Psoas muscle (tissue), 8 donors: Measurements from ENCODE around the gene TBC1D21. TPM values are rescaled to one million over a fixed set of nuclear protein-coding genes. Genes with fewer than 3 reads are reported as not detected.

Source experiments
- ATAC-seq, 4 donors: fragments of 200-7000 bp; cut with Tn5 transposase; one replicate each; pipeline ENCODE4 v1.9.1; 2020; ENCODE audit warnings: moderate library complexity in 3 of 4, mild to moderate bottlenecking in 2 of 4
- DNase-seq, 2 donors: peaks; one replicate each; pipeline ENCODE4 v3.0.0-alpha.2; 2020
- H3K27ac ChIP-seq: fragments of 200-600 bp; one replicate; pipeline ENCODE4 v1.8.0; 2022
- H3K27me3 ChIP-seq, 3 donors: fragments of 200-600 bp in 1 of 3; one replicate each; pipeline versions ENCODE4 v1.6.1 to v1.8.0; 2013 to 2022; ENCODE audit warnings: low read length in 2 of 3, mild to moderate bottlenecking in 2 of 3, moderate library complexity in 1 of 3; ENCODE audit not compliant: insufficient read depth in 3 of 3
- H3K36me3 ChIP-seq, 2 donors: fragments of 200-600 bp in 1 of 2; one replicate each; pipeline versions ENCODE4 v1.6.1 to v1.8.0; 2013 to 2022; ENCODE audit warnings: low read depth in 1 of 2, mild to moderate bottlenecking in 1 of 2, moderate library complexity in 1 of 2; ENCODE audit not compliant: insufficient read depth in 1 of 2
- H3K4me1 ChIP-seq: fragments of 200-600 bp; one replicate; pipeline ENCODE4 v1.8.0; 2022
- H3K4me3 ChIP-seq: fragments of 200-600 bp; one replicate; pipeline ENCODE4 v1.8.0; 2022; ENCODE audit warnings: mild to moderate bottlenecking
- H3K9me3 ChIP-seq: fragments of 200-600 bp; one replicate; pipeline ENCODE4 v1.8.0; 2022
- CTCF ChIP-seq: fragments of 200-600 bp; IDR thresholded peaks from one replicate; pipeline ENCODE4 v1.8.0; 2022; ENCODE audit warnings: antibody characterized with exemption
- WGBS, 3 donors: extraction: QIAGEN DNeasy Blood & Tissue Kit; methylation state at CpG; one replicate each; pipeline versions ENCODE4 v1.1.6 to v1.1.7; 2013; 5-methylcytosine and 5-hydroxymethylcytosine counted together
- intact Hi-C, 2 donors: fragments of 100-400 bp; cut with DNase I; formaldehyde crosslinking; loops; one replicate each; pipeline versions ENCODE4 v1.11.0 to v1.14.2; 2022
- polyA plus RNA-seq, 3 donors: library from polyadenylated mRNA; stranded (reverse); fragments of 200-250 nt; gene quantifications; one replicate each; pipeline ENCODE4 v1.2.3, GENCODE V29; 2013
- total RNA-seq, 4 donors: library from RNA; stranded (reverse); fragmentation: NEBNext Ultra II Directional in 2 of 4; extraction: Animal tissue kit (Norgen Biotek cat#: 25700) in 2 of 4; gene quantifications; one replicate each; pipeline versions ENCODE4 v1.2.1 to v1.2.4, GENCODE V29; 2021 to 2023
- donor health status: healthy with polysubstance abuse.
- donor health status: DM: no; HTN: no; CAD: no; lungs with moderate emphysema.
- donor health status: Bipolar disorder and iron deficiency.
- donor health status: healthy.
- donor health status: DM: yes; HTN: yes; CAD: no.
- donor health status: DM: no; HTN: no; CAD: no.
- donor health status: DM: no; HTN: no; CAD: no.
- donor health status: DM: yes; HTN: yes; CAD: no.

The TBC1D21 gene
- total and polyA plus RNA-seq, 7 donors, result not detected

GRCh38 chr15:73904026-73904815, 30.9 kb downstream of the TBC1D21 start:
- no peaks in the 10 kb centered on the region for H3K9me3 ChIP-seq
- no peak overlapping the region for H3K4me3 ChIP-seq
- no peaks in the 10 kb centered on the region for H3K27me3 ChIP-seq
- DNase-seq (peak in 1 of 2 donors; percentile 19), ATAC-seq (no peak)
- TF ChIP-seq CTCF, result no peak
- WGBS, 3 donors, result 86 to 91% (median 86%) methylated on average over 9 of the region's 9 CpGs
- no peaks in the 10 kb centered on the region for H3K4me1 ChIP-seq
- H3K27ac ChIP-seq, result no peak overlapping the region
- no peaks in the 10 kb centered on the region for H3K36me3 ChIP-seq
- intact Hi-C loops, result loop anchor here in 1 of 2 donors (10.0 kb wide), 1 partner anchor 189 kb away; no protein-coding TSS in a partner anchor

GRCh38 chr15:73905225-73905827, 32.0 kb downstream of the TBC1D21 start:
- Histone ChIP-seq H3K9me3 (no peaks in the 10 kb centered on the region), H3K27me3 (no peaks in the 10 kb centered on the region), H3K4me3 (no peak overlapping the region), H3K4me1 (no peaks in the 10 kb centered on the region), H3K36me3 (no peaks in the 10 kb centered on the region), H3K27ac (no peak overlapping the region)
- intact Hi-C loops, result loop anchor here (5.0 to 10.0 kb wide), 2 partner anchors 108 to 191 kb away; no protein-coding TSS in a partner anchor
- 88 to 97% (median 93%) methylated on average over 3 of the region's 3 CpGs for WGBS, 3 donors
- no peak for TF ChIP-seq CTCF
- no peak for DNase-seq
- ATAC-seq, result no peak

GRCh38 chr15:73906346-73907034, 33.1 kb downstream of the TBC1D21 start:
- WGBS, 3 donors, result 74 to 90% (median 82%) methylated on average over 4 of the region's 4 CpGs
- peak in 1 of 2 donors; percentile 14 for DNase-seq
- H3K27me3 ChIP-seq, result peaks cover 0 to 2% (median 0%) of the 10 kb centered on the region in 3 donors
- intact Hi-C loops, result loop anchor here (5.0 to 10.0 kb wide), 2 partner anchors 109 to 192 kb away; no protein-coding TSS in a partner anchor
- H3K4me3 ChIP-seq, result no peak overlapping the region
- no peak for ATAC-seq
- no peaks in the 10 kb centered on the region for H3K36me3 ChIP-seq
- H3K9me3 ChIP-seq, result no peaks in the 10 kb centered on the region
- H3K27ac ChIP-seq, result no peak overlapping the region
- H3K4me1 ChIP-seq, result no peaks in the 10 kb centered on the region
- no peak for TF ChIP-seq CTCF

- Histone ChIP-seq H3K36me3 (no peaks in the 10 kb centered on the region), H3K27me3 (peaks cover 0 to 2% (median 0%) of the 10 kb centered on the region in 3 donors), H3K4me3 (no peak overlapping the region), H3K9me3 (no peaks in the 10 kb centered on the region), H3K4me1 (no peaks in the 10 kb centered on the region), H3K27ac (no peak overlapping the region)
- intact Hi-C loops, result loop anchor here (5.0 to 10.0 kb wide), 2 partner anchors 110 to 192 kb away; no protein-coding TSS in a partner anchor
- TF ChIP-seq CTCF, result no peak
- ATAC-seq (no peak), DNase-seq (no peak)
- 62 to 63% (median 63%) methylated on average over 2 of the region's 2 CpGs for WGBS, 3 donors
Observed at GRCh38 chr15:73907035-73907408, 33.7 kb downstream of the TBC1D21 start.
